ENCODE data around the gene CEBPZOS. TPM values are rescaled to one million over a fixed set of nuclear protein-coding genes. Genes with fewer than 3 reads are reported as not detected.

The CEBPZOS gene
- total and polyA plus RNA-seq, 2 of the 4 experiments (the other 2 are of a cell fraction) = 16.8 to 31.5 TPM

DNA sequence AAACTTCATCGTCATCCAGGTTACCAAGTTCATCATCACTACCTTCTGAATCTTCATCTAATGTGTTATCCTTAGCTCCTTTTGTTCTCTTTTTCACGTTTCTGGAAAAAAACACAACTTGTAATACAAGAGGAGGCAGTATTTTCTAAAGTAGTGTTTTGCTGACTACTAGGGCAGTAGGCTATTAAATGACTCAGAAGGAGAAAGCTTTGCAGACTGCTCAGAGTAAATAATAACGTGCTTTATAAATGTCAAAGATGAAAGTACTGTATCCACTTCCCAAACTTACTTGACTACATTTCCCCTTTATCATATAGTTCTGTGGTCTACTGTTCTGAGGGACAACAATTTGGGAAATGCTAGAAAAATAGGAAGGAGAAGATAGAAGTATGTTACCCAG lies 15.6 kb downstream of the CEBPZOS start:
- H4K8ac ChIP-seq (ENCODE audit: low read depth in 2 of 2, low read length in 2 of 2) = no peak overlapping the region
- H2AK9ac ChIP-seq (replicated peaks; ENCODE audit: low read depth, low read length, poor library complexity) = no peak overlapping the region
- no peak overlapping the region for H2BK20ac ChIP-seq (ENCODE audit: low read depth, low read length)
- H3K4ac ChIP-seq (ENCODE audit: low read depth, low read length) = no peak overlapping the region
- no peak overlapping the region for H3K56ac ChIP-seq (ENCODE audit: extremely low read depth, insufficient read depth, low read length)
- no TSS peak for BruUV-seq (replicated peaks)
- TF ChIP-seq BHLHE40 (IDR thresholded peaks at IDR 0.05; ENCODE audit: low read depth, low read length) (no peak), MAZ (IDR thresholded peaks at IDR 0.05; ENCODE audit: borderline replicate concordance, low read depth, low read length) (no peak), RCOR1 (IDR thresholded peaks at IDR 0.05; ENCODE audit: insufficient replicate concordance, low read length) (no peak), MXI1 (IDR thresholded peaks at IDR 0.05; ENCODE audit: borderline replicate concordance, low read depth, low read length) (no peak), USF2 (IDR thresholded peaks at IDR 0.05; ENCODE audit: low read depth, low read length) (no peak), CEBPB (IDR thresholded peaks at IDR 0.05; ENCODE audit: low read depth, low read length) (no peak), SMC3 (IDR thresholded peaks at IDR 0.05; ENCODE audit: low read depth, low read length) (no peak), MAFK (IDR thresholded peaks at IDR 0.05; ENCODE audit: low read depth, low read length) (no peak; the same call in 1 of the 2 replicates), NFE2L2 (IDR thresholded peaks at IDR 0.05; ENCODE audit: low read depth, low read length) (no peak), RAD21 (IDR thresholded peaks at IDR 0.05; ENCODE audit: low read length) (no peak), RFX5 (IDR thresholded peaks at IDR 0.05; ENCODE audit: low read depth, low read length) (no peak), FOS (IDR thresholded peaks at IDR 0.05; ENCODE audit: low read depth, low read length) (no peak), CHD1 (IDR thresholded peaks at IDR 0.05; ENCODE audit: low read depth, low read length) (no peak), POLR2A (IDR thresholded peaks at IDR 0.05; ENCODE audit: low read depth, low read length) (no peak), ELK1 (IDR thresholded peaks at IDR 0.05; ENCODE audit: borderline replicate concordance, low read depth, low read length) (no peak)
- TF ChIP-seq, protein P1, sequence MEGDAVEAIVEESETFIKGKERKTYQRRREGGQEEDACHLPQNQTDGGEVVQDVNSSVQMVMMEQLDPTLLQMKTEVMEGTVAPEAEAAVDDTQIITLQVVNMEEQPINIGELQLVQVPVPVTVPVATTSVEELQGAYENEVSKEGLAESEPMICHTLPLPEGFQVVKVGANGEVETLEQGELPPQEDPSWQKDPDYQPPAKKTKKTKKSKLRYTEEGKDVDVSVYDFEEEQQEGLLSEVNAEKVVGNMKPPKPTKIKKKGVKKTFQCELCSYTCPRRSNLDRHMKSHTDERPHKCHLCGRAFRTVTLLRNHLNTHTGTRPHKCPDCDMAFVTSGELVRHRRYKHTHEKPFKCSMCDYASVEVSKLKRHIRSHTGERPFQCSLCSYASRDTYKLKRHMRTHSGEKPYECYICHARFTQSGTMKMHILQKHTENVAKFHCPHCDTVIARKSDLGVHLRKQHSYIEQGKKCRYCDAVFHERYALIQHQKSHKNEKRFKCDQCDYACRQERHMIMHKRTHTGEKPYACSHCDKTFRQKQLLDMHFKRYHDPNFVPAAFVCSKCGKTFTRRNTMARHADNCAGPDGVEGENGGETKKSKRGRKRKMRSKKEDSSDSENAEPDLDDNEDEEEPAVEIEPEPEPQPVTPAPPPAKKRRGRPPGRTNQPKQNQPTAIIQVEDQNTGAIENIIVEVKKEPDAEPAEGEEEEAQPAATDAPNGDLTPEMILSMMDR (conservative IDR thresholded peaks at IDR 0.05; ENCODE audit: low read depth, low read length) = no peak
- H3K9me3 ChIP-seq (ENCODE audit: control insufficient read depth, insufficient read depth, low read length) = no peaks in the 10 kb centered on the region; the same call in 1 of the 2 replicates
- no peak overlapping the region for H3K14ac ChIP-seq (replicated peaks; ENCODE audit: low read depth, low read length)
- H3K9me1 ChIP-seq (ENCODE audit: insufficient read depth, low read length) = no peaks in the 10 kb centered on the region
- H2AFZ ChIP-seq (replicated peaks; ENCODE audit: low read length, poor library complexity) = no peak overlapping the region
- dilution Hi-C loops (cut with HindIII; ENCODE audit: low sequenced_read_pairs, unreplicated experiment) (no loop called here), intact Hi-C loops (cut with micrococcal nuclease) (loop anchor here (5.0 kb wide), 1 partner anchor 55 kb away; the partner anchor contains the start of gene EIF2AK2), in situ Hi-C loops (cut with MboI; ENCODE audit: low sequenced_read_pairs) (no loop called here)
- POLR2A ChIA-PET (ENCODE audit: unreplicated experiment) = no interaction called here
- peaks cover under 1 to 16% of the 10 kb centered on the region in 2 experiments; a peak in 3 of 4 replicates for H3K79me1 ChIP-seq (ENCODE audit: low read depth in 1 of 2, low read length in 2 of 2)
- H4K91ac ChIP-seq (ENCODE audit: insufficient read depth, low read depth, low read length) = no peak overlapping the region
- no peaks in the 10 kb centered on the region for H3K27me3 ChIP-seq (ENCODE audit: control insufficient read depth, insufficient read depth, low read length)
- no peak overlapping the region for H3K27ac ChIP-seq (ENCODE audit: insufficient read depth, low read length)
- H2AK5ac ChIP-seq (ENCODE audit: low read depth, low read length) = no peak overlapping the region
- no CpG with 5 or more reads among the region's 3 CpGs for WGBS, 2 experiments (ENCODE audit: extremely low coverage in 2 of 2, insufficient read length in 1 of 2)
- no peak overlapping the region for H2BK15ac ChIP-seq (ENCODE audit: low read depth, low read length)
- no peak overlapping the region for H2BK5ac ChIP-seq (ENCODE audit: low read depth, low read length, poor library complexity, severe bottlenecking)
- H3K4me1 ChIP-seq (ENCODE audit: control insufficient read depth, insufficient read depth, low read length) = no peaks in the 10 kb centered on the region
- H2BK120ac ChIP-seq (ENCODE audit: low read depth, low read length) = no peak overlapping the region
- CTCF ChIA-PET = no interaction called here
- H3K23ac ChIP-seq (ENCODE audit: low read depth, low read length) = no peak overlapping the region
- DNase-seq (peak; percentile 25), ATAC-seq (ENCODE audit: low read depth) (peak; percentile 51; the same call in 1 of the 2 replicates)
- no peak overlapping the region for H4K5ac ChIP-seq (ENCODE audit: low read depth, low read length)
- no peak overlapping the region for H3K18ac ChIP-seq (ENCODE audit: low read depth, low read length)
- H4K20me1 ChIP-seq (ENCODE audit: insufficient read depth, low read length) = no peaks in the 10 kb centered on the region
- H3K36me3 ChIP-seq (ENCODE audit: control insufficient read depth, insufficient read depth, low read length) = peaks cover 32% of the 10 kb centered on the region
- no peak overlapping the region for H3K9ac ChIP-seq (ENCODE audit: low read depth, low read length)
- no peak overlapping the region for H3K4me2 ChIP-seq (ENCODE audit: low read depth, low read length)
- H3K4me3 ChIP-seq (ENCODE audit: insufficient read depth, low read depth, low read length) = no peak overlapping the region
